H1 (cell line): ENCODE data around the gene NDUFB11. TPM values are rescaled to one million over a fixed set of nuclear protein-coding genes. Genes with fewer than 3 reads are reported as not detected.

Experiments used
- CTCF ChIA-PET: fragments of 300-600 bp; sonication (Branson Sonifier 250); formaldehyde crosslinking; loops from one replicate; lab custom pipeline; 2021; ENCODE audit not compliant: partially characterized antibody; lab: Charles Lee
- POLR2A ChIA-PET: fragments of 300-600 bp; sonication (Branson Sonifier 250); formaldehyde crosslinking; loops from one replicate; lab custom pipeline; 2021; ENCODE audit warnings: inconsistent platforms; ENCODE audit not compliant: partially characterized antibody; lab: Charles Lee
- DNase-seq, 2 experiments: peaks; one replicate each; pipeline versions ENCODE4 v3.0.0 to v3.0.0-alpha.2; 2010 to 2022; ENCODE audit warnings: low spot score in 2 of 2, low read depth in 1 of 2, mixed read lengths in 1 of 2
- FAIRE-seq: peaks from 2 replicates; lab custom pipeline; 2011; peaks lifted over from hg19 to GRCh38; lab: Jason Lieb, UNC
- H2AFZ ChIP-seq: 2 replicates; pipeline ENCODE4 v1.8.1; 2012; ENCODE audit warnings: low read length, inconsistent platforms
- H2AK5ac ChIP-seq: 2 replicates; pipeline ENCODE4 v1.6.1; 2013; ENCODE audit warnings: low read depth, low read length
- H2BK120ac ChIP-seq: replicated peaks from 2 replicates; pipeline ENCODE3; 2013; ENCODE audit warnings: low read depth, low read length, inconsistent platforms
- H2BK12ac ChIP-seq: 2 replicates; pipeline ENCODE4 v1.6.1; 2013; ENCODE audit warnings: low read depth, low read length
- H2BK15ac ChIP-seq: 2 replicates; pipeline ENCODE4 v1.6.1; 2013; ENCODE audit warnings: low read length
- H2BK20ac ChIP-seq: 2 replicates; pipeline ENCODE4 v1.6.1; 2013; ENCODE audit warnings: low read length
- H2BK5ac ChIP-seq: 2 replicates; pipeline ENCODE4 v1.6.1; 2013; ENCODE audit warnings: low read depth, low read length
- H3K14ac ChIP-seq: 2 replicates; pipeline ENCODE4 v1.6.1; 2013; ENCODE audit warnings: inconsistent platforms; ENCODE audit not compliant: insufficient read length
- H3K18ac ChIP-seq: 2 replicates; pipeline ENCODE4 v1.6.1; 2013; ENCODE audit warnings: low read length; ENCODE audit errors: extremely low read depth
- H3K23ac ChIP-seq: 2 replicates; pipeline ENCODE4 v1.6.1; 2013; ENCODE audit warnings: inconsistent platforms; ENCODE audit not compliant: insufficient read length
- H3K23me2 ChIP-seq: 2 replicates; pipeline ENCODE4 v1.6.1; 2013; ENCODE audit warnings: low read depth, low read length
- H3K27ac ChIP-seq: 2 replicates; pipeline ENCODE4 v1.6.1; 2011; ENCODE audit warnings: low read depth, low read length, inconsistent platforms
- H3K27me3 ChIP-seq, 4 experiments: replicated peaks in 1 of 4; 1 replicate in 1 of 4; 2 replicates in 3 of 4; pipeline versions ENCODE4 v1.6.1 to v1.8.1; 2011 to 2013; ENCODE audit warnings: low read length in 3 of 4, mild to moderate bottlenecking in 3 of 4, inconsistent platforms in 2 of 4, mixed read lengths in 2 of 4, moderate library complexity in 1 of 4; ENCODE audit not compliant: control insufficient read depth in 3 of 4, insufficient read depth in 3 of 4; ENCODE audit errors: extremely low read depth in 1 of 4
- H3K36me3 ChIP-seq, 4 experiments: 2 replicates each; pipeline versions ENCODE4 v1.6.1 to v1.8.1; 2011 to 2013; ENCODE audit warnings: mild to moderate bottlenecking in 4 of 4, low read length in 3 of 4, moderate library complexity in 2 of 4, control low read depth in 1 of 4, inconsistent platforms in 1 of 4; ENCODE audit not compliant: insufficient read depth in 4 of 4, control insufficient read depth in 2 of 4
- H3K4ac ChIP-seq: replicated peaks from 2 replicates; pipeline ENCODE3; 2013; ENCODE audit warnings: low read length, low read depth, mixed read lengths, inconsistent platforms; ENCODE audit not compliant: insufficient read length
- H3K4me1 ChIP-seq, 4 experiments: replicated peaks in 1 of 4; 1 replicate in 1 of 4; 2 replicates in 3 of 4; pipeline versions ENCODE4 v1.6.1 to v1.8.1; 2011 to 2013; ENCODE audit warnings: low read length in 3 of 4, inconsistent platforms in 2 of 4, mixed read lengths in 1 of 4; ENCODE audit not compliant: insufficient read depth in 4 of 4, control insufficient read depth in 3 of 4
- H3K4me2 ChIP-seq, 2 experiments: 2 replicates each; pipeline versions ENCODE4 v1.6.1 to v1.8.1; 2011 to 2013; ENCODE audit warnings: low read depth in 2 of 2, low read length in 2 of 2, control low read depth in 1 of 2, inconsistent platforms in 1 of 2, mild to moderate bottlenecking in 1 of 2; ENCODE audit not compliant: insufficient read depth in 1 of 2
- H3K4me3 ChIP-seq, 4 experiments: fragments of 200-600, 300-600 bp in 1 of 4; sonication (generic), shearing (Covaris generic), sonication (Bioruptor Twin) in 1 of 4; 2 replicates each; pipeline versions ENCODE4 v1.5.1 to v1.8.1; 2011 to 2016; ENCODE audit warnings: low read length in 4 of 4, low read depth in 3 of 4, control low read depth in 2 of 4, inconsistent platforms in 2 of 4, mild to moderate bottlenecking in 2 of 4, mixed read lengths in 1 of 4, moderate library complexity in 1 of 4; ENCODE audit not compliant: insufficient read depth in 2 of 4; ENCODE audit errors: extremely low read depth in 1 of 4
- H3K56ac ChIP-seq: replicated peaks from 2 replicates; pipeline ENCODE3; 2013; ENCODE audit warnings: low read depth, mild to moderate bottlenecking, mixed read lengths, low read length, inconsistent platforms; ENCODE audit not compliant: insufficient read length
- H3K79me1 ChIP-seq: 2 replicates; pipeline ENCODE4 v1.6.1; 2013; ENCODE audit warnings: low read depth, low read length, control low read depth
- H3K79me2 ChIP-seq, 2 experiments: 2 replicates each; pipeline versions ENCODE4 v1.6.1 to v1.8.1; 2012 to 2013; ENCODE audit warnings: low read length in 2 of 2, mild to moderate bottlenecking in 2 of 2, inconsistent platforms in 1 of 2; ENCODE audit not compliant: insufficient read depth in 2 of 2, control insufficient read depth in 1 of 2
- H3K9ac ChIP-seq, 4 experiments: replicated peaks in 1 of 4; 1 replicate in 1 of 4; 2 replicates in 3 of 4; pipeline versions ENCODE4 v1.6.1 to v1.8.1; 2011 to 2013; ENCODE audit warnings: low read depth in 3 of 4, low read length in 3 of 4, control low read depth in 2 of 4, mild to moderate bottlenecking in 2 of 4, moderate library complexity in 2 of 4, inconsistent platforms in 1 of 4; ENCODE audit errors: extremely low read depth in 1 of 4
- H3K9me3 ChIP-seq, 2 experiments: 2 replicates each; pipeline versions ENCODE4 v1.6.1 to v1.8.1; 2012 to 2013; ENCODE audit warnings: mild to moderate bottlenecking in 2 of 2, moderate library complexity in 2 of 2, control low read depth in 1 of 2, inconsistent platforms in 1 of 2, low read depth in 1 of 2, low read length in 1 of 2, mixed read lengths in 1 of 2; ENCODE audit not compliant: insufficient read depth in 2 of 2
- H4K20me1 ChIP-seq, 2 experiments: replicated peaks in 1 of 2; 2 replicates each; pipeline versions ENCODE3 to v1.8.1; 2011 to 2013; ENCODE audit warnings: inconsistent platforms in 2 of 2, low read length in 2 of 2, mild to moderate bottlenecking in 1 of 2; ENCODE audit not compliant: insufficient read depth in 2 of 2, control insufficient read depth in 1 of 2
- H4K5ac ChIP-seq: 2 replicates; pipeline ENCODE4 v1.6.1; 2013; ENCODE audit warnings: low read length, low read depth, mixed read lengths, inconsistent platforms; ENCODE audit not compliant: insufficient read length
- H4K8ac ChIP-seq: 2 replicates; pipeline ENCODE4 v1.8.0; 2013; ENCODE audit warnings: mild to moderate bottlenecking, moderate library complexity, low read length, inconsistent platforms; ENCODE audit not compliant: insufficient read depth; ENCODE audit errors: extremely low read depth
- H4K91ac ChIP-seq: replicated peaks from 2 replicates; pipeline ENCODE3; 2013; ENCODE audit warnings: low read length, mixed read lengths, inconsistent platforms; ENCODE audit not compliant: insufficient read length
- CREB1 ChIP-seq: IDR thresholded peaks from 2 replicates; pipeline ENCODE4 v1.6.1; 2012; ENCODE audit warnings: inconsistent platforms
- CTCF ChIP-seq, 3 experiments: IDR thresholded peaks; 1 replicate in 2 of 3; 2 replicates in 1 of 3; pipeline versions ENCODE4 v1.5.1 to v1.6.1; 2011; ENCODE audit warnings: low read length in 3 of 3, mild to moderate bottlenecking in 3 of 3, inconsistent platforms in 2 of 3, low read depth in 1 of 3, moderate library complexity in 1 of 3; ENCODE audit not compliant: insufficient read depth in 1 of 3; ENCODE audit errors: control extremely low read depth in 1 of 3
- JUND ChIP-seq: IDR thresholded peaks from 2 replicates; pipeline ENCODE4 v1.6.1; 2011; ENCODE audit warnings: mild to moderate bottlenecking, improper control_type of control experiment, low read length
- PHF8 ChIP-seq: fragments of 200-600 bp; sonication (generic); conservative IDR thresholded peaks from 2 replicates; pipeline ENCODE4 v1.7.1; 2012; ENCODE audit warnings: low read depth, mild to moderate bottlenecking, inconsistent platforms, low read length, moderate library complexity
- RFX5 ChIP-seq: IDR thresholded peaks from 2 replicates; pipeline ENCODE4 v1.6.1; 2011; ENCODE audit warnings: low read depth, low read length, improper control_type of control experiment, borderline replicate concordance
- TAF1 ChIP-seq: IDR thresholded peaks from 2 replicates; pipeline ENCODE4 v1.6.1; 2011; ENCODE audit warnings: mild to moderate bottlenecking, low read depth, low read length
- ZNF274 ChIP-seq: IDR thresholded peaks from 2 replicates; pipeline ENCODE4 v1.7.0; 2012; ENCODE audit warnings: low read length, borderline replicate concordance; ENCODE audit errors: extremely low read depth
- WGBS, 2 experiments: shearing (Covaris generic) in 1 of 2; methylation state at CpG; one replicate each; pipeline versions ENCODE4 v1.1.6 to v1.1.7; 2013 to 2015; ENCODE audit warnings: low lambda C conversion rate in 2 of 2, mixed read lengths in 2 of 2, inconsistent platforms in 1 of 2, low coverage in 1 of 2, missing lambda C conversion rate in 1 of 2; ENCODE audit not compliant: insufficient replicate concordance in 2 of 2, insufficient coverage in 1 of 2, insufficient read length in 1 of 2; ENCODE audit errors: extremely low coverage in 1 of 2, missing lambda C conversion rate in 1 of 2; 5-methylcytosine and 5-hydroxymethylcytosine counted together
- polyA plus RNA-seq, 7 experiments: library from polyadenylated mRNA; depleted of rRNA in 3 of 7; stranded (reverse) in 5 of 7; unstranded in 2 of 7; fragments of >200 nt in 5 of 7; fragments of 200-250 nt in 2 of 7; gene quantifications; 1 replicate in 5 of 7; 2 replicates in 1 of 7; 4 replicates in 1 of 7; pipeline versions ENCODE4 v1.2.1 to v1.2.3, GENCODE V29; 2011 to 2013; ENCODE audit warnings: missing spikeins in 2 of 7, mixed read lengths in 2 of 7
- total RNA-seq: library from RNA; stranded (reverse); fragmentation: NEBNext Ultra II Directional; extraction: Animal tissue kit (Norgen Biotek cat#: 25700); gene quantifications from 2 replicates; pipeline ENCODE4 v1.2.1, GENCODE V29; 2021

NDUFB11 gene
- total and polyA plus RNA-seq, 2 of the 8 experiments (the other 6 are each of a cell fraction or from before 2014, with no cell fraction given), result 120 to 131 TPM

- Histone ChIP-seq H3K4ac (no peak overlapping the region), H3K56ac (no peak overlapping the region), H3K27me3 (no peaks in the 10 kb centered on the region), H3K27ac (no peak overlapping the region), H4K8ac (no peak overlapping the region), H3K79me2 (no peaks in the 10 kb centered on the region), H3K23ac (no peak overlapping the region), H3K23me2 (no peaks in the 10 kb centered on the region), H3K79me1 (no peaks in the 10 kb centered on the region; the same call in 1 of the 2 replicates), H3K14ac (no peak overlapping the region), H2AK5ac (no peak overlapping the region), H2BK12ac (no peak overlapping the region), H2BK120ac (no peak overlapping the region), H3K36me3 (peaks cover 2 to 43% (median 25%) of the 10 kb centered on the region in 4 experiments; a peak in 7 of 8 replicates), H4K20me1 (peaks cover 0 to 4% of the 10 kb centered on the region in 2 experiments), H3K18ac (no peak overlapping the region), H3K9ac (no peak overlapping the region), H2BK5ac (no peak overlapping the region), H3K4me1 (no peaks in the 10 kb centered on the region), H3K4me2 (no peak overlapping the region), H3K4me3 (no peak overlapping the region), H4K5ac (no peak overlapping the region), H4K91ac (no peak overlapping the region), H2BK20ac (no peak overlapping the region), H3K9me3 (no peaks in the 10 kb centered on the region), H2BK15ac (no peak overlapping the region), H2AFZ (no peak overlapping the region)
- DNase-seq, result no peak
- no peak for FAIRE-seq
- 89% methylated on average over 7 of the region's 23 CpGs; no CpG with 5 or more reads in 1 of the 2 experiments for WGBS, 2 experiments
- CTCF ChIA-PET, result interaction anchor here (0.5 to 0.7 kb wide), 2 partner anchors 24 to 364 kb away, joined by 3 read pairs; no protein-coding TSS in a partner anchor
- POLR2A ChIA-PET, result interaction anchor here (0.6 kb wide), 1 partner anchor 208 kb away, joined by 4 read pairs; no protein-coding TSS in a partner anchor
- no peak for TF ChIP-seq PHF8
- TF ChIP-seq TAF1, result no peak
- TF ChIP-seq JUND, result no peak
- no peak for TF ChIP-seq RFX5
- no peak for TF ChIP-seq CTCF (IDR thresholded peaks at IDR 0.05; ENCODE audit: control extremely low read depth in 1 of 3, insufficient read depth in 1 of 3, low read depth in 1 of 3, low read length in 3 of 3)
- no peak for TF ChIP-seq ZNF274
- no peak for TF ChIP-seq CREB1
These were observed 30.5 kb upstream of the NDUFB11 start for GRCh38 chrX:47174846-47175587.
